HEK293T (cell line): Measurements from ENCODE around the gene SEMA6C.

Experiments
- CTCF ChIA-PET: fragments of 350-600 bp; formaldehyde crosslinking; extraction: SDS; loops from one replicate; lab custom pipeline; 2021; ENCODE audit warnings: antibody characterized with exemption, inconsistent platforms; lab: Yijun Ruan, JAX
- POLR2A ChIA-PET: fragments of 350-600 bp; formaldehyde crosslinking; extraction: SDS; loops from one replicate; lab custom pipeline; 2020; ENCODE audit warnings: antibody characterized with exemption, inconsistent platforms; lab: Yijun Ruan, JAX
- DNase-seq: peaks from one replicate; pipeline ENCODE4 v3.0.0; 2012; ENCODE audit warnings: mixed read lengths; ENCODE audit errors: extremely low spot score
- ARNT ChIP-seq: fragments of 450-650 bp; IDR thresholded peaks from 2 replicates; pipeline ENCODE4 v1.6.1; 2017; ENCODE audit warnings: mild to moderate bottlenecking
- BHLHE40 ChIP-seq: fragments of 450-650 bp; IDR thresholded peaks from 2 replicates; pipeline ENCODE4 v1.6.1; 2016; ENCODE audit warnings: mild to moderate bottlenecking, moderate library complexity, borderline replicate concordance
- CTBP1 ChIP-seq: fragments of 450-650 bp; IDR thresholded peaks from 2 replicates; pipeline ENCODE4 v1.6.1; 2016; ENCODE audit warnings: borderline replicate concordance
- ELF4 ChIP-seq: fragments of 450-650 bp; IDR thresholded peaks from 2 replicates; pipeline ENCODE4 v1.6.1; 2017; ENCODE audit warnings: antibody characterized with exemption
- FOXA1 ChIP-seq: fragments of 450-650 bp; IDR thresholded peaks from 2 replicates; pipeline ENCODE4 v1.6.1; 2016; ENCODE audit warnings: mild to moderate bottlenecking
- FOXK2 ChIP-seq: fragments of 450-650 bp; IDR thresholded peaks from 2 replicates; pipeline ENCODE4 v1.6.1; 2016; ENCODE audit warnings: mild to moderate bottlenecking
- FOXM1 ChIP-seq: fragments of 450-650 bp; IDR thresholded peaks from 2 replicates; pipeline ENCODE4 v1.6.1; 2017; ENCODE audit warnings: mild to moderate bottlenecking, borderline replicate concordance
- HDGF ChIP-seq: fragments of 450-650 bp; IDR thresholded peaks from 2 replicates; pipeline ENCODE4 v1.6.1; 2017; ENCODE audit warnings: antibody characterized with exemption, borderline replicate concordance
- L3MBTL2 ChIP-seq: fragments of 450-650 bp; conservative IDR thresholded peaks from 2 replicates; pipeline ENCODE4 v1.6.1; 2016; ENCODE audit warnings: mild to moderate bottlenecking
- LEF1 ChIP-seq: fragments of 450-650 bp; IDR thresholded peaks from 2 replicates; pipeline ENCODE4 v1.6.1; 2017; ENCODE audit warnings: mild to moderate bottlenecking, borderline replicate concordance
- NFRKB ChIP-seq: fragments of 450-650 bp; IDR thresholded peaks from 2 replicates; pipeline ENCODE4 v1.6.1; 2016; ENCODE audit warnings: mild to moderate bottlenecking, moderate library complexity
- PKNOX1 ChIP-seq: fragments of 450-650 bp; IDR thresholded peaks from 2 replicates; pipeline ENCODE4 v1.6.1; 2016
- SP1 ChIP-seq: fragments of 450-650 bp; IDR thresholded peaks from 2 replicates; pipeline ENCODE4 v1.6.1; 2017
- SUZ12 ChIP-seq: fragments of 450-650 bp; IDR thresholded peaks from 2 replicates; pipeline ENCODE4 v1.6.1; 2016; ENCODE audit warnings: mild to moderate bottlenecking
- TARDBP ChIP-seq: fragments of 450-650 bp; IDR thresholded peaks from 2 replicates; pipeline ENCODE4 v1.6.1; 2016
- ZNF384 ChIP-seq: fragments of 450-650 bp; IDR thresholded peaks from 2 replicates; pipeline ENCODE4 v1.6.1; 2016

The SEMA6C gene

GRCh38 chr1:151146072-151146411, 389 bp downstream of the SEMA6C start:
- CTCF ChIA-PET: no interaction called here
- TF ChIP-seq L3MBTL2 (no peak), FOXM1 (no peak)
- POLR2A ChIA-PET: no interaction called here

GRCh38 chr1:151145304-151146071, 943 bp downstream of the SEMA6C start:
- DNase-seq: no peak
- CTCF ChIA-PET: interaction anchor here (0.6 to 1.4 kb wide), 2 partner anchors 10 to 46 kb away, joined by 3 to 4 read pairs; no protein-coding TSS in a partner anchor
- TF ChIP-seq ZNF384: no peak
- no peak for TF ChIP-seq HDGF
- POLR2A ChIA-PET: interaction anchor here (1.0 kb wide), 1 partner anchor 10 kb away, joined by 3 read pairs; no protein-coding TSS in a partner anchor

More at GRCh38 chr1:151146072-151146411, 389 bp downstream of the SEMA6C start:
- DNase-seq: no peak

- CTCF ChIA-PET: interaction anchor here (0.8 to 1.4 kb wide), 2 partner anchors 11 to 45 kb away, joined by 3 to 4 read pairs; no protein-coding TSS in a partner anchor
- POLR2A ChIA-PET: interaction anchor here (1.0 kb wide), 1 partner anchor 9 kb away, joined by 3 read pairs; no protein-coding TSS in a partner anchor
- no peak for TF ChIP-seq ARNT
- no peak for DNase-seq
Observed at GRCh38 chr1:151144474-151145303, 1.7 kb downstream of the SEMA6C start.

- CTCF ChIA-PET: interaction anchor here (0.8 kb wide), 1 partner anchor 45 kb away, joined by 3 read pairs; no protein-coding TSS in a partner anchor
- no peak for DNase-seq
- POLR2A ChIA-PET: no interaction called here
- TF ChIP-seq NFRKB (no peak), SUZ12 (no peak), TARDBP (no peak), PKNOX1 (no peak), ARNT (no peak), HDGF (no peak), ZNF384 (no peak), CTBP1 (no peak), ELF4 (no peak), LEF1 (no peak), FOXA1 (no peak), FOXK2 (no peak), BHLHE40 (no peak), L3MBTL2 (no peak), FOXM1 (no peak), SP1 (no peak)
Observed at GRCh38 chr1:151143986-151144385, 2.4 kb downstream of the SEMA6C start.

- ChIA-PET CTCF (interaction anchor here (0.6 kb wide), 1 partner anchor 13 kb away, joined by 4 read pairs; no protein-coding TSS in a partner anchor), POLR2A (no interaction called here)
- DNase-seq: no peak
- no peak for TF ChIP-seq SP1
- no peak for TF ChIP-seq CTBP1
- TF ChIP-seq ZNF384: no peak
- no peak for TF ChIP-seq HDGF
Observed at GRCh38 chr1:151143057-151143435, 3.4 kb downstream of the SEMA6C start.

GRCh38 chr1:151142411-151143056, 3.9 kb downstream of the SEMA6C start:
- CTCF ChIA-PET: interaction anchor here (0.6 kb wide), 1 partner anchor 42 kb away, joined by 6 read pairs; no protein-coding TSS in a partner anchor
- DNase-seq: no peak
- POLR2A ChIA-PET: no interaction called here
- TF ChIP-seq TARDBP (no peak), SUZ12 (no peak), FOXK2 (no peak), LEF1 (no peak), PKNOX1 (no peak), CTBP1 (no peak), NFRKB (no peak), ARNT (no peak), L3MBTL2 (no peak), FOXM1 (no peak), HDGF (no peak), ELF4 (no peak)
